HG02943 (cell line): ENCODE data around the gene MAP2K3.

Experiments used
- ATAC-seq: cut with Tn5 transposase; IDR thresholded peaks from one replicate; pipeline ENCODE4 v1.9.1; 2021; ENCODE audit warnings: mild to moderate bottlenecking, low read depth, moderate library complexity; ENCODE audit not compliant: unreplicated experiment

Gene MAP2K3

GRCh38 chr17:21252289-21252795 lies 32.2 kb upstream of the MAP2K3 start:
- ATAC-seq: peak; percentile 11

GRCh38 chr17:21252796-21253645 lies 31.5 kb upstream of the MAP2K3 start, which contains the start of gene NATD1:
Gene NATD1, minus strand, starts transcription at chr17:21253410. Its CDS starts 146 bp downstream, at chr17:21253264.
- peak; percentile 85 for ATAC-seq

- peak; percentile 22 for ATAC-seq
Observed at GRCh38 chr17:21253646-21254441, 30.7 kb upstream of the MAP2K3 start.

- ATAC-seq: no peak
Observed at GRCh38 chr17:21258593-21258992, 25.9 kb upstream of the MAP2K3 start.

GRCh38 chr17:21262259-21262993 lies 22.1 kb upstream of the MAP2K3 start:
- ATAC-seq: no peak

GRCh38 chr17:21263376-21263775 lies 21.1 kb upstream of the MAP2K3 start:
- no peak for ATAC-seq

GRCh38 chr17:21268596-21269188 lies 15.8 kb upstream of the MAP2K3 start:
- ATAC-seq: no peak

- no peak for ATAC-seq
Observed at GRCh38 chr17:21269394-21269793, 15.1 kb upstream of the MAP2K3 start.

GRCh38 chr17:21271454-21272183 lies 12.9 kb upstream of the MAP2K3 start:
- no peak for ATAC-seq

- ATAC-seq: no peak
Observed at GRCh38 chr17:21272250-21272649, 12.3 kb upstream of the MAP2K3 start.

- no peak for ATAC-seq
Observed at GRCh38 chr17:21272881-21273792, 11.4 kb upstream of the MAP2K3 start.

GRCh38 chr17:21275047-21275578 lies 9.4 kb upstream of the MAP2K3 start:
- peak; percentile 8 for ATAC-seq

GRCh38 chr17:21275579-21276263 lies 8.8 kb upstream of the MAP2K3 start:
- ATAC-seq: peak; percentile 88

- no peak for ATAC-seq
Observed at GRCh38 chr17:21276264-21276588, 8.3 kb upstream of the MAP2K3 start.

- ATAC-seq: no peak
Observed at GRCh38 chr17:21277332-21277731, 7.2 kb upstream of the MAP2K3 start.

GRCh38 chr17:21278450-21279197 lies 5.9 kb upstream of the MAP2K3 start:
- no peak for ATAC-seq

GRCh38 chr17:21279198-21279535 lies 5.3 kb upstream of the MAP2K3 start:
- no peak for ATAC-seq
